Transverse colon (tissue), 4 donors: ENCODE data around the gene RXRG.

Experiments used
- CTCF ChIP-seq, 5 experiments: fragments of 200-600 bp in 3 of 5; fragments of 450-650 bp in 2 of 5; sonication (generic) in 3 of 5; IDR thresholded peaks; 1 replicate in 2 of 5; 2 replicates in 3 of 5; pipeline ENCODE4 v1.5.1; 2016 to 2017; ENCODE audit warnings: antibody characterized with exemption in 5 of 5, inconsistent platforms in 3 of 5, mild to moderate bottlenecking in 2 of 5, moderate library complexity in 1 of 5
- POLR2A ChIP-seq: fragments of 450-650 bp; IDR thresholded peaks from one replicate; pipeline ENCODE4 v1.6.1; 2016; ENCODE audit warnings: antibody characterized with exemption, mild to moderate bottlenecking, moderate library complexity
- POLR2AphosphoS5 ChIP-seq, 3 donors: sonication (generic); formaldehyde crosslinking; IDR thresholded peaks; one replicate each; pipeline ENCODE4 v1.6.1; 2016; ENCODE audit warnings: antibody characterized with exemption in 3 of 3

GRCh38 chr1:165365341-165365740 is 79.6 kb downstream of the RXRG start:
- TF ChIP-seq POLR2AphosphoS5 (IDR thresholded peaks at IDR 0.05) (no peak), POLR2A (no peak), CTCF (IDR thresholded peaks at IDR 0.05) (no peak)
